H1 (cell line): ENCODE results near the gene GFI1B. TPM values are rescaled to one million over a fixed set of nuclear protein-coding genes. Genes with fewer than 3 reads are reported as not detected.

Source experiments
- CBX5 ChIP-seq: fragments of 300-800, 300-1000 bp; sonication (generic); IDR thresholded peaks from 2 replicates; pipeline ENCODE4 v1.7.1; 2016; ENCODE audit warnings: antibody characterized with exemption, low read length, low read depth
- CBX8 ChIP-seq: fragments of 300-800, 300-1000 bp; sonication (generic); IDR thresholded peaks from 2 replicates; pipeline ENCODE4 v1.7.1; 2016; ENCODE audit warnings: low read depth, low read length, borderline replicate concordance
- POLR2A ChIP-seq, 2 experiments: IDR thresholded peaks; 1 replicate in 1 of 2; 2 replicates in 1 of 2; pipeline ENCODE4 v1.6.1; 2011; ENCODE audit warnings: low read depth in 2 of 2, low read length in 2 of 2, mild to moderate bottlenecking in 2 of 2; ENCODE audit errors: control extremely low read depth in 1 of 2
- TAF1 ChIP-seq: IDR thresholded peaks from 2 replicates; pipeline ENCODE4 v1.6.1; 2011; ENCODE audit warnings: mild to moderate bottlenecking, low read depth, low read length
- YY1 ChIP-seq: IDR thresholded peaks from 2 replicates; pipeline ENCODE4 v1.6.1; 2011; ENCODE audit warnings: low read depth, mild to moderate bottlenecking, low read length
- polyA plus RNA-seq, 7 experiments: library from polyadenylated mRNA; depleted of rRNA in 3 of 7; stranded (reverse) in 5 of 7; unstranded in 2 of 7; fragments of >200 nt in 5 of 7; fragments of 200-250 nt in 2 of 7; gene quantifications; 1 replicate in 5 of 7; 2 replicates in 1 of 7; 4 replicates in 1 of 7; pipeline versions ENCODE4 v1.2.1 to v1.2.3, GENCODE V29; 2011 to 2013; ENCODE audit warnings: missing spikeins in 2 of 7, mixed read lengths in 2 of 7
- total RNA-seq: library from RNA; stranded (reverse); fragmentation: NEBNext Ultra II Directional; extraction: Animal tissue kit (Norgen Biotek cat#: 25700); gene quantifications from 2 replicates; pipeline ENCODE4 v1.2.1, GENCODE V29; 2021
- TF ChIP-seq, protein P1 (sequence below): fragments of 300-600 bp; sonication (generic); IDR thresholded peaks from 2 replicates; pipeline ENCODE4 v1.7.1; 2012; ENCODE audit warnings: low read length, moderate library complexity, mild to moderate bottlenecking, inconsistent platforms; ENCODE audit not compliant: insufficient replicate concordance

The GFI1B gene
- total and polyA plus RNA-seq, 2 of the 8 experiments (the other 6 are each of a cell fraction or from before 2014, with no cell fraction given): 0.09 to 0.11 TPM

- TF ChIP-seq CBX8 (no peak), YY1 (no peak), POLR2A (IDR thresholded peaks at IDR 0.05; ENCODE audit: control extremely low read depth in 1 of 2, low read depth in 2 of 2, low read length in 2 of 2) (no peak), TAF1 (no peak), CBX5 (no peak)
- TF ChIP-seq, protein P1, sequence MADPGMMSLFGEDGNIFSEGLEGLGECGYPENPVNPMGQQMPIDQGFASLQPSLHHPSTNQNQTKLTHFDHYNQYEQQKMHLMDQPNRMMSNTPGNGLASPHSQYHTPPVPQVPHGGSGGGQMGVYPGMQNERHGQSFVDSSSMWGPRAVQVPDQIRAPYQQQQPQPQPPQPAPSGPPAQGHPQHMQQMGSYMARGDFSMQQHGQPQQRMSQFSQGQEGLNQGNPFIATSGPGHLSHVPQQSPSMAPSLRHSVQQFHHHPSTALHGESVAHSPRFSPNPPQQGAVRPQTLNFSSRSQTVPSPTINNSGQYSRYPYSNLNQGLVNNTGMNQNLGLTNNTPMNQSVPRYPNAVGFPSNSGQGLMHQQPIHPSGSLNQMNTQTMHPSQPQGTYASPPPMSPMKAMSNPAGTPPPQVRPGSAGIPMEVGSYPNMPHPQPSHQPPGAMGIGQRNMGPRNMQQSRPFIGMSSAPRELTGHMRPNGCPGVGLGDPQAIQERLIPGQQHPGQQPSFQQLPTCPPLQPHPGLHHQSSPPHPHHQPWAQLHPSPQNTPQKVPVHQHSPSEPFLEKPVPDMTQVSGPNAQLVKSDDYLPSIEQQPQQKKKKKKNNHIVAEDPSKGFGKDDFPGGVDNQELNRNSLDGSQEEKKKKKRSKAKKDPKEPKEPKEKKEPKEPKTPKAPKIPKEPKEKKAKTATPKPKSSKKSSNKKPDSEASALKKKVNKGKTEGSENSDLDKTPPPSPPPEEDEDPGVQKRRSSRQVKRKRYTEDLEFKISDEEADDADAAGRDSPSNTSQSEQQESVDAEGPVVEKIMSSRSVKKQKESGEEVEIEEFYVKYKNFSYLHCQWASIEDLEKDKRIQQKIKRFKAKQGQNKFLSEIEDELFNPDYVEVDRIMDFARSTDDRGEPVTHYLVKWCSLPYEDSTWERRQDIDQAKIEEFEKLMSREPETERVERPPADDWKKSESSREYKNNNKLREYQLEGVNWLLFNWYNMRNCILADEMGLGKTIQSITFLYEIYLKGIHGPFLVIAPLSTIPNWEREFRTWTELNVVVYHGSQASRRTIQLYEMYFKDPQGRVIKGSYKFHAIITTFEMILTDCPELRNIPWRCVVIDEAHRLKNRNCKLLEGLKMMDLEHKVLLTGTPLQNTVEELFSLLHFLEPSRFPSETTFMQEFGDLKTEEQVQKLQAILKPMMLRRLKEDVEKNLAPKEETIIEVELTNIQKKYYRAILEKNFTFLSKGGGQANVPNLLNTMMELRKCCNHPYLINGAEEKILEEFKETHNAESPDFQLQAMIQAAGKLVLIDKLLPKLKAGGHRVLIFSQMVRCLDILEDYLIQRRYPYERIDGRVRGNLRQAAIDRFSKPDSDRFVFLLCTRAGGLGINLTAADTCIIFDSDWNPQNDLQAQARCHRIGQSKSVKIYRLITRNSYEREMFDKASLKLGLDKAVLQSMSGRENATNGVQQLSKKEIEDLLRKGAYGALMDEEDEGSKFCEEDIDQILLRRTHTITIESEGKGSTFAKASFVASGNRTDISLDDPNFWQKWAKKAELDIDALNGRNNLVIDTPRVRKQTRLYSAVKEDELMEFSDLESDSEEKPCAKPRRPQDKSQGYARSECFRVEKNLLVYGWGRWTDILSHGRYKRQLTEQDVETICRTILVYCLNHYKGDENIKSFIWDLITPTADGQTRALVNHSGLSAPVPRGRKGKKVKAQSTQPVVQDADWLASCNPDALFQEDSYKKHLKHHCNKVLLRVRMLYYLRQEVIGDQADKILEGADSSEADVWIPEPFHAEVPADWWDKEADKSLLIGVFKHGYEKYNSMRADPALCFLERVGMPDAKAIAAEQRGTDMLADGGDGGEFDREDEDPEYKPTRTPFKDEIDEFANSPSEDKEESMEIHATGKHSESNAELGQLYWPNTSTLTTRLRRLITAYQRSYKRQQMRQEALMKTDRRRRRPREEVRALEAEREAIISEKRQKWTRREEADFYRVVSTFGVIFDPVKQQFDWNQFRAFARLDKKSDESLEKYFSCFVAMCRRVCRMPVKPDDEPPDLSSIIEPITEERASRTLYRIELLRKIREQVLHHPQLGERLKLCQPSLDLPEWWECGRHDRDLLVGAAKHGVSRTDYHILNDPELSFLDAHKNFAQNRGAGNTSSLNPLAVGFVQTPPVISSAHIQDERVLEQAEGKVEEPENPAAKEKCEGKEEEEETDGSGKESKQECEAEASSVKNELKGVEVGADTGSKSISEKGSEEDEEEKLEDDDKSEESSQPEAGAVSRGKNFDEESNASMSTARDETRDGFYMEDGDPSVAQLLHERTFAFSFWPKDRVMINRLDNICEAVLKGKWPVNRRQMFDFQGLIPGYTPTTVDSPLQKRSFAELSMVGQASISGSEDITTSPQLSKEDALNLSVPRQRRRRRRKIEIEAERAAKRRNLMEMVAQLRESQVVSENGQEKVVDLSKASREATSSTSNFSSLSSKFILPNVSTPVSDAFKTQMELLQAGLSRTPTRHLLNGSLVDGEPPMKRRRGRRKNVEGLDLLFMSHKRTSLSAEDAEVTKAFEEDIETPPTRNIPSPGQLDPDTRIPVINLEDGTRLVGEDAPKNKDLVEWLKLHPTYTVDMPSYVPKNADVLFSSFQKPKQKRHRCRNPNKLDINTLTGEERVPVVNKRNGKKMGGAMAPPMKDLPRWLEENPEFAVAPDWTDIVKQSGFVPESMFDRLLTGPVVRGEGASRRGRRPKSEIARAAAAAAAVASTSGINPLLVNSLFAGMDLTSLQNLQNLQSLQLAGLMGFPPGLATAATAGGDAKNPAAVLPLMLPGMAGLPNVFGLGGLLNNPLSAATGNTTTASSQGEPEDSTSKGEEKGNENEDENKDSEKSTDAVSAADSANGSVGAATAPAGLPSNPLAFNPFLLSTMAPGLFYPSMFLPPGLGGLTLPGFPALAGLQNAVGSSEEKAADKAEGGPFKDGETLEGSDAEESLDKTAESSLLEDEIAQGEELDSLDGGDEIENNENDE: no peak
Measured at GRCh38 chr9:132982458-132982857, 4.0 kb downstream of the GFI1B start (continued).
